Activated CD8-positive, alpha-beta T cell treated with anti-CD3 and anti-CD28 coated beads for 36 hours (primary cell): Measurements from ENCODE around the gene NPHP4. TPM values are rescaled to one million over a fixed set of nuclear protein-coding genes. Genes with fewer than 3 reads are reported as not detected.

ENCODE experiments used
- ATAC-seq: fragments of 200-7000 bp; cut with Tn5 transposase; one replicate; pipeline ENCODE4 v1.10.0; 2021; ENCODE audit warnings: mild to moderate bottlenecking, moderate library complexity
- CTCF ChIA-PET: fragments of 350-600 bp; sonication (Branson Sonifier 250); formaldehyde crosslinking; loops from one replicate; lab custom pipeline; 2021; ENCODE audit warnings: antibody characterized with exemption; lab: Charles Lee
- POLR2A ChIA-PET: fragments of 350-600 bp; sonication (Branson Sonifier 250); formaldehyde crosslinking; loops from one replicate; lab custom pipeline; 2021; ENCODE audit warnings: antibody characterized with exemption; lab: Charles Lee
- DNase-seq: peaks from one replicate; pipeline ENCODE4 v3.0.0-alpha.2; 2020
- H3K27ac Mint-ChIP-seq: one replicate; pipeline ENCODE4 v1.8.0; 2021; ENCODE audit warnings: mild to moderate bottlenecking, mixed read lengths
- H3K27me3 Mint-ChIP-seq: one replicate; pipeline ENCODE4 v1.8.0; 2021; ENCODE audit warnings: mixed read lengths
- H3K36me3 Mint-ChIP-seq: one replicate; pipeline ENCODE4 v1.8.0; 2021; ENCODE audit warnings: low read depth, mixed read lengths
- H3K4me1 Mint-ChIP-seq: one replicate; pipeline ENCODE4 v1.8.0; 2021; ENCODE audit warnings: low read depth, mixed read lengths
- H3K4me3 Mint-ChIP-seq: one replicate; pipeline ENCODE4 v1.8.0; 2021; ENCODE audit warnings: mild to moderate bottlenecking, moderate library complexity, mixed read lengths
- H3K9me3 Mint-ChIP-seq: one replicate; pipeline ENCODE4 v1.8.0; 2021; ENCODE audit warnings: mixed read lengths
- intact Hi-C: fragments of 100-400 bp; cut with micrococcal nuclease; formaldehyde crosslinking; loops from one replicate; pipeline ENCODE4 v1.10.0; 2022
- total RNA-seq, 2 experiments: library from RNA; stranded (reverse); gene quantifications; one replicate each; pipeline ENCODE4 v1.2.3, GENCODE V29; 2021
- TF ChIP-seq, protein P1 (sequence below): fragments of 200-600 bp; IDR thresholded peaks from one replicate; pipeline ENCODE4 v1.8.0; 2022; ENCODE audit warnings: antibody characterized with exemption, mild to moderate bottlenecking

NPHP4 gene
- total RNA-seq, 2 experiments from 2014 or later, result 16.5 to 16.8 TPM

DNA sequence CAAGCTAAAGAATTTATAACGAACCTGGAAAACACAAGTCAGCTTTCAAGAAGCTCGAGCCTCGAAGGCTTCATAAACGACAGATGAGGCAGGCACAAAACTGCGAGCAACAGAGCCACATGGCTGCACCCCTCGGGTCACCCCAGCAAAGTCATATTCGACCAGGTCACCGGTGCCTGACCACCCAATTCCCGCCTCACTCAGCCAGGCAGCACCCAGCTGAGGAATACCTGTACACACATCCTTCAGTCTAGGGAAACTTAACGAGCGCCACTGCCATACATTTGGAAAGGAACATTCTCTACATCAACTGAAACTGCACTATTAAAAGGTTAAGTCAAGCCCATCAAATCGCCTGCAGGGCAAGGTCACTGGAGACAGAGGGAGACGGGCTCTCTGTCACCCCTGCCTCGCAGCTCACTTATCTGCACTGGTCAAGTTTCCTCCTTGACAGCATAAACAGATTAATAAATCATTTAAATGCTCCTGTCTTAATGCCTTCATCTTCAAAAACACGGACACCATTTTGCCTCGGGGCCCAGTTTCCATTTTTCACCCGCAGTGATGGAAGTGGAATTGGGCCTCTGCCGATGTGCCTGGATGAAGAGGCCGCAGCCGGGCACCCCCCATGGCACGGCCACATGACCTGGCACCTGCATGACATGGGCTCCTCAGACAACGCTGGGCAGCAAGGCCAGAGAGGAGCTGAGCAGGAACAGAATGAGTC lies 20.6 kb downstream of the NPHP4 start:
- H3K9me3 Mint-ChIP-seq, result no peaks in the 10 kb centered on the region
- TF ChIP-seq, protein P1, sequence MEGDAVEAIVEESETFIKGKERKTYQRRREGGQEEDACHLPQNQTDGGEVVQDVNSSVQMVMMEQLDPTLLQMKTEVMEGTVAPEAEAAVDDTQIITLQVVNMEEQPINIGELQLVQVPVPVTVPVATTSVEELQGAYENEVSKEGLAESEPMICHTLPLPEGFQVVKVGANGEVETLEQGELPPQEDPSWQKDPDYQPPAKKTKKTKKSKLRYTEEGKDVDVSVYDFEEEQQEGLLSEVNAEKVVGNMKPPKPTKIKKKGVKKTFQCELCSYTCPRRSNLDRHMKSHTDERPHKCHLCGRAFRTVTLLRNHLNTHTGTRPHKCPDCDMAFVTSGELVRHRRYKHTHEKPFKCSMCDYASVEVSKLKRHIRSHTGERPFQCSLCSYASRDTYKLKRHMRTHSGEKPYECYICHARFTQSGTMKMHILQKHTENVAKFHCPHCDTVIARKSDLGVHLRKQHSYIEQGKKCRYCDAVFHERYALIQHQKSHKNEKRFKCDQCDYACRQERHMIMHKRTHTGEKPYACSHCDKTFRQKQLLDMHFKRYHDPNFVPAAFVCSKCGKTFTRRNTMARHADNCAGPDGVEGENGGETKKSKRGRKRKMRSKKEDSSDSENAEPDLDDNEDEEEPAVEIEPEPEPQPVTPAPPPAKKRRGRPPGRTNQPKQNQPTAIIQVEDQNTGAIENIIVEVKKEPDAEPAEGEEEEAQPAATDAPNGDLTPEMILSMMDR, result no peak
- no peaks in the 10 kb centered on the region for H3K4me1 Mint-ChIP-seq
- no peaks in the 10 kb centered on the region for H3K36me3 Mint-ChIP-seq
- intact Hi-C loops, result no loop called here
- ATAC-seq (no peak), DNase-seq (no peak)
- H3K27me3 Mint-ChIP-seq, result no peaks in the 10 kb centered on the region
- ChIA-PET POLR2A (interaction anchor here (0.8 kb wide), 1 partner anchor 77 kb away, joined by 3 read pairs; no protein-coding TSS in a partner anchor), CTCF (no interaction called here)
- no peak overlapping the region for H3K27ac Mint-ChIP-seq
- H3K4me3 Mint-ChIP-seq, result no peak overlapping the region

DNA sequence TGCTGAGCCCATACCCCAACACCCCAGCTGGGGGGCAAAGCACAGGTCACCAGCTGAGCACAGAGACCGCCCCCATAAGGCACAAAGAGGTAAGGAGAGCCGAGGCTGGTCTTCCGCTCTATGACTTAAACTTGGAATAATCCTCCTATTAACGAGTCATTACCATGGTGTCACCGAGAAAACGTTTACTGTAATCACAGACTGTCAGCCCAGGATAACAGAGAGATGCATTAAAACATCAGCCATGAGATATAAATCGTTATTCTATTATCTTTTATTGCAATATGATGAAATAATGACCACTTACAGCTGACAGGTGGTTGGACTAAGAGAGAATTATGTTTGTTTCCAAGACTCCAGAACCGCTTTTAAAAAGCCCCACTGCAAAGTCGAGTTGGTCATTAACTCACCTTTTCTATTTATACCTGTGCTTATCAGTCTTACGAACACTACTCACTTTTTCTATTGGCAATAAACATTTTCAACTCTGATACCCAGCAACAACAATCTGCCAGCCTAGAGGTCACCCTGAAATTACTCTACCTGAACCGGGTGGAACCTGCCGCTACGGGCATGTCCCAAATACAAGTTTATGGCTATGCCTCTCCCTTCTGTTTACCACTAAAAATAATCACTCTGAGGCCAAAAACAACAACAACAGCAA lies 21.5 kb downstream of the NPHP4 start:
- POLR2A ChIA-PET, result interaction anchor here (0.8 kb wide), 1 partner anchor 78 kb away, joined by 3 read pairs; no protein-coding TSS in a partner anchor
- intact Hi-C loops, result no loop called here
- TF ChIP-seq, protein P1, result no peak
- no peak for DNase-seq
- H3K4me1 Mint-ChIP-seq, result no peaks in the 10 kb centered on the region
- H3K27ac Mint-ChIP-seq, result no peak overlapping the region
- CTCF ChIA-PET, result no interaction called here
- H3K9me3 Mint-ChIP-seq, result no peaks in the 10 kb centered on the region
- no peak for ATAC-seq
- no peaks in the 10 kb centered on the region for H3K27me3 Mint-ChIP-seq
- peaks cover 3% of the 10 kb centered on the region for H3K36me3 Mint-ChIP-seq
- no peak overlapping the region for H3K4me3 Mint-ChIP-seq

GRCh38 chr1:5969168-5969567 lies 23.1 kb downstream of the NPHP4 start:
- TF ChIP-seq, protein P1, result no peak
- no peaks in the 10 kb centered on the region for H3K27me3 Mint-ChIP-seq
- ATAC-seq (no peak), DNase-seq (no peak)
- intact Hi-C loops, result no loop called here
- POLR2A ChIA-PET, result no interaction called here
- no peak overlapping the region for H3K4me3 Mint-ChIP-seq
- H3K9me3 Mint-ChIP-seq, result no peaks in the 10 kb centered on the region
- CTCF ChIA-PET, result no interaction called here
- H3K4me1 Mint-ChIP-seq, result no peaks in the 10 kb centered on the region
- peaks cover 3% of the 10 kb centered on the region for H3K36me3 Mint-ChIP-seq
- no peak overlapping the region for H3K27ac Mint-ChIP-seq

DNA sequence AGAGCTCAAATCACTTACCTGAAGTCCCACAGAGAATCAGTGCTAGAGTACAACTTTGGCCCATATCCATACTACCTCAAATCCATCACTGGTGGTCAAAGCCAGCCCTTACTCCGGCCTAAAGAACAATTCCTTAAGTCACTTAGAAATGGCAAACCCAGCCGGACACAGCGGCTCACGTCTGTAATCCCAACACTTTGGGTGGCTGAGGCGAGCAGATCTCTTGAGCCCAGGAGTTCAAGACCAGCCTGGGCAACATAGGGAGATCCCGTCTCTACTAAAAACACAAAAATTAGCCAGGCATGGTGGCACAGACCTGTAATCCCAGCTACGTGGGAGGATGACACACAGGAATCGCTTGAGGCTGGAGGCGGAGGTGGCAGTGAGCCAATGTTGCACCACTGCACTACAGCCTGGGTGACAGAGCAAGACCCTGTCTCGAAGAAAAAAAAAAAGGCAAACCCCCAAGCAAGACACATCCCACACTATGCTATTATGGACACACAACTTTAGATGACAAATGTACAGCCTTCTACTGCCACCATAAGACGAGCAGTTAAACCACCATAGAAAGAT lies 24.0 kb downstream of the NPHP4 start:
- Mint-ChIP-seq H3K4me3 (no peak overlapping the region), H3K4me1 (no peaks in the 10 kb centered on the region), H3K9me3 (no peaks in the 10 kb centered on the region), H3K27me3 (no peaks in the 10 kb centered on the region), H3K27ac (no peak overlapping the region), H3K36me3 (peaks cover 3% of the 10 kb centered on the region)
- intact Hi-C loops, result no loop called here
- POLR2A ChIA-PET, result no interaction called here
- TF ChIP-seq, protein P1, result no peak
- CTCF ChIA-PET, result no interaction called here
- ATAC-seq (no peak), DNase-seq (no peak)
